Measurements from ENCODE around the gene STRIP1.

DNA sequence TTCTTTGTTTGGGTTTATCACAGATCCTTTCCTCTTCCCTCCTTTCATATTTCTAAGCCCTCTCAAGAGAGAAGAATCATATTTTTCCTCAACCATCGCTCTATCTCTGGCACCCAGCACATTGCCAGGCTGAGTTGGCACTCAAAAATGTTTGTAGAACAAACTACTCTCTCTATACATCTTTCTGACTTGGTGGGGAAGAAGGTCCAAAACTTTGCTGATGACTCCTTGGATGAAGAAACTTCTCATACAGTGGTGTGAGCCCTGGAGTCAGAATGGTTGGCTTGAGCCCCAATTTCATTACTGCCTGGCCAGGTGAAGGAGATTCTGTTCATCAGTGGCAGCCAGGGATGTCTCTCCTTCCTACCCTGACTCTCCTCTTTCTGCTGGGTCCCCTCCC is 24.2 kb downstream of the STRIP1 start:
- TF ChIP-seq, protein P1, sequence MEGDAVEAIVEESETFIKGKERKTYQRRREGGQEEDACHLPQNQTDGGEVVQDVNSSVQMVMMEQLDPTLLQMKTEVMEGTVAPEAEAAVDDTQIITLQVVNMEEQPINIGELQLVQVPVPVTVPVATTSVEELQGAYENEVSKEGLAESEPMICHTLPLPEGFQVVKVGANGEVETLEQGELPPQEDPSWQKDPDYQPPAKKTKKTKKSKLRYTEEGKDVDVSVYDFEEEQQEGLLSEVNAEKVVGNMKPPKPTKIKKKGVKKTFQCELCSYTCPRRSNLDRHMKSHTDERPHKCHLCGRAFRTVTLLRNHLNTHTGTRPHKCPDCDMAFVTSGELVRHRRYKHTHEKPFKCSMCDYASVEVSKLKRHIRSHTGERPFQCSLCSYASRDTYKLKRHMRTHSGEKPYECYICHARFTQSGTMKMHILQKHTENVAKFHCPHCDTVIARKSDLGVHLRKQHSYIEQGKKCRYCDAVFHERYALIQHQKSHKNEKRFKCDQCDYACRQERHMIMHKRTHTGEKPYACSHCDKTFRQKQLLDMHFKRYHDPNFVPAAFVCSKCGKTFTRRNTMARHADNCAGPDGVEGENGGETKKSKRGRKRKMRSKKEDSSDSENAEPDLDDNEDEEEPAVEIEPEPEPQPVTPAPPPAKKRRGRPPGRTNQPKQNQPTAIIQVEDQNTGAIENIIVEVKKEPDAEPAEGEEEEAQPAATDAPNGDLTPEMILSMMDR (IDR thresholded peaks at IDR 0.05), result no peak
- TF ChIP-seq MXI1 (IDR thresholded peaks at IDR 0.05; ENCODE audit: low read depth, low read length), result no peak
- TF ChIP-seq, protein P2, sequence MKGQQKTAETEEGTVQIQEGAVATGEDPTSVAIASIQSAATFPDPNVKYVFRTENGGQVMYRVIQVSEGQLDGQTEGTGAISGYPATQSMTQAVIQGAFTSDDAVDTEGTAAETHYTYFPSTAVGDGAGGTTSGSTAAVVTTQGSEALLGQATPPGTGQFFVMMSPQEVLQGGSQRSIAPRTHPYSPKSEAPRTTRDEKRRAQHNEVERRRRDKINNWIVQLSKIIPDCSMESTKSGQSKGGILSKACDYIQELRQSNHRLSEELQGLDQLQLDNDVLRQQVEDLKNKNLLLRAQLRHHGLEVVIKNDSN (IDR thresholded peaks at IDR 0.05; ENCODE audit: borderline replicate concordance, low read depth), result no peak
- no peak for TF ChIP-seq RFX5 (IDR thresholded peaks at IDR 0.05; ENCODE audit: low read length)
- TF ChIP-seq SMC3 (IDR thresholded peaks at IDR 0.05; ENCODE audit: low read depth, low read length), result no peak
- no peak for TF ChIP-seq JUND (IDR thresholded peaks at IDR 0.05)
- TF ChIP-seq SIN3A (IDR thresholded peaks at IDR 0.05; ENCODE audit: borderline replicate concordance, low read depth, low read length), result no peak
